Right atrium auricular region (tissue), 2 donors: Measurements from ENCODE around the gene UBXN7. TPM values are rescaled to one million over a fixed set of nuclear protein-coding genes. Genes with fewer than 3 reads are reported as not detected.
"Not testable (repeated sequence)": the region's sequence is repeated elsewhere in the genome, so short reads cannot be mapped to it uniquely, and the experiment has no call there.

ENCODE experiments used
- DNase-seq: peaks from one replicate; pipeline ENCODE4 v3.0.0-alpha.2; 2019; ENCODE audit warnings: low spot score
- H3K27ac ChIP-seq, 2 donors: fragments of 200-600 bp; sonication (generic); 1 replicate in 1 of 2; 2 replicates in 1 of 2; pipeline ENCODE4 v1.5.1; 2016 to 2019
- H3K27me3 ChIP-seq, 2 donors: fragments of 200-600 bp; sonication (generic); one replicate each; pipeline versions ENCODE4 v1.5.1 to v1.6.0; 2017 to 2019
- H3K36me3 ChIP-seq: fragments of 200-600 bp; sonication (generic); one replicate; pipeline ENCODE4 v1.5.1; 2016
- H3K4me1 ChIP-seq, 2 donors: fragments of 200-600 bp; sonication (generic); one replicate each; pipeline versions ENCODE4 v1.5.1 to v1.6.0; 2017 to 2019
- H3K4me3 ChIP-seq, 2 donors: fragments of 200-600 bp; sonication (generic); 1 replicate in 1 of 2; 2 replicates in 1 of 2; pipeline ENCODE4 v1.5.1; 2017 to 2019; ENCODE audit warnings: mild to moderate bottlenecking in 1 of 2, moderate library complexity in 1 of 2
- H3K9me3 ChIP-seq, 2 donors: fragments of 200-600 bp; sonication (generic); one replicate each; pipeline ENCODE4 v1.5.1; 2019
- CTCF ChIP-seq, 2 donors: fragments of 200-600 bp; sonication (generic); IDR thresholded peaks; one replicate each; pipeline ENCODE4 v1.5.1; 2019; ENCODE audit warnings: antibody characterized with exemption in 2 of 2
- total RNA-seq, 2 donors: library from RNA; depleted of rRNA; stranded (reverse); fragments of >200 nt; gene quantifications; one replicate each; pipeline ENCODE4 v1.1.0, GENCODE V29; 2016

Gene UBXN7
- total RNA-seq, 2 donors from 2014 or later = 10.5 to 13.3 TPM

GRCh38 chr3:196377321-196377720 is 54.9 kb downstream of the UBXN7 start:
- no peaks in the 10 kb centered on the region for H3K27me3 ChIP-seq
- H3K9me3 ChIP-seq = no peaks in the 10 kb centered on the region
- no peak for TF ChIP-seq CTCF (IDR thresholded peaks at IDR 0.05)
- H3K4me3 ChIP-seq = no peak overlapping the region
- H3K36me3 ChIP-seq = no peaks in the 10 kb centered on the region
- H3K4me1 ChIP-seq = no peaks in the 10 kb centered on the region
- no peak for DNase-seq
- H3K27ac ChIP-seq = no peak overlapping the region

- TF ChIP-seq CTCF (IDR thresholded peaks at IDR 0.05) = no peak
- Histone ChIP-seq H3K4me1 (no peaks in the 10 kb centered on the region), H3K9me3 (no peaks in the 10 kb centered on the region), H3K27me3 (no peaks in the 10 kb centered on the region), H3K27ac (no peak overlapping the region), H3K36me3 (peaks cover 36% of the 10 kb centered on the region), H3K4me3 (no peak overlapping the region)
- DNase-seq = no peak
These were observed 66.5 kb downstream of the UBXN7 start for GRCh38 chr3:196365736-196366135.

GRCh38 chr3:196360586-196360985 is 71.6 kb downstream of the UBXN7 start:
- Histone ChIP-seq H3K27ac (no peak overlapping the region), H3K27me3 (no peaks in the 10 kb centered on the region), H3K9me3 (no peaks in the 10 kb centered on the region), H3K4me1 (no peaks in the 10 kb centered on the region), H3K4me3 (no peak overlapping the region), H3K36me3 (peaks cover 64% of the 10 kb centered on the region)
- TF ChIP-seq CTCF (IDR thresholded peaks at IDR 0.05) = no peak
- no peak for DNase-seq

DNA sequence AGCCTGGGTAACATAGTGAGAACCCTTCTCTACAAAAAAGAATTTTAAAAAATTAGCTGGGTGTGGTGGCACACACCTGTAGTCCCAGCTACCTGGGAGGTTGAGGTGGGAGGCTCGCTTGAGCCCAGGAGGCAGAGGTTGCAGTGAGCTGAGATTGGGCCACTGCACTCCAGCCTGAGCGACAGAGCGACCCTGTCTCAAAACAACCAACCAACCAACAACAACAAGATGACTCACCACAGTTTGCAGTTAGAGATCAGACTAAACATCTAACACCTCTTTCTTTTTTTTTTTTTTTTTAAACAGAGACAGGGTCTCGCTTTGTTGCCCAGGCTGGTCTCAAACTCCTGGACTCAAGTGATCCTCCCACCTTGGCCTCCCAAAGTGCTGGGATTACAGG is 73.7 kb downstream of the UBXN7 start:
- H3K36me3 ChIP-seq = peaks cover 71% of the 10 kb centered on the region
- DNase-seq, H3K27me3 ChIP-seq, H3K4me3 ChIP-seq, H3K27ac ChIP-seq, H3K9me3 ChIP-seq, H3K4me1 ChIP-seq: not testable (repeated sequence)

DNA sequence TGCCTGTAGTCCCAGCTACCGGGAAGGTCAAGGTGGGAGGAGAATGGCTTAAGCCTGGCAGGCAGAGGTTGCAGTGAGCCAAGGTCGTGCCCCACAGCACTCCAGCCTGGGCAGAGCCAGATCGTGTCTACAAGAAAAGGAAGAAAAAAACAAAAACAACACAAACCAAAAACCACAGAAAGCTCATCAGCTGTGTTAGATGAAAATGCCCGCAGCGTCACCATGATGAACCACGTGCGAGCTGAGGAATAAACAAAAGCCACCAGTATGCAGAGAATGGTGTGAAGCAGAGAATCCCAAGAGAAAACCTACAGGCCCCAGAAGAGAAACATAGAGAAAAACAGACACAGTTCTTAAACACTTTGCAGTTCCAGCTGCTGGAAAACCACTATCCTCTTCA is 74.3 kb downstream of the UBXN7 start:
- peaks cover 76% of the 10 kb centered on the region for H3K36me3 ChIP-seq
- no peaks in the 10 kb centered on the region for H3K4me1 ChIP-seq
- no peak for TF ChIP-seq CTCF (IDR thresholded peaks at IDR 0.05)
- no peak for DNase-seq
- H3K27ac ChIP-seq = no peak overlapping the region
- H3K4me3 ChIP-seq = no peak overlapping the region
- H3K27me3 ChIP-seq = no peaks in the 10 kb centered on the region
- no peaks in the 10 kb centered on the region for H3K9me3 ChIP-seq

DNA sequence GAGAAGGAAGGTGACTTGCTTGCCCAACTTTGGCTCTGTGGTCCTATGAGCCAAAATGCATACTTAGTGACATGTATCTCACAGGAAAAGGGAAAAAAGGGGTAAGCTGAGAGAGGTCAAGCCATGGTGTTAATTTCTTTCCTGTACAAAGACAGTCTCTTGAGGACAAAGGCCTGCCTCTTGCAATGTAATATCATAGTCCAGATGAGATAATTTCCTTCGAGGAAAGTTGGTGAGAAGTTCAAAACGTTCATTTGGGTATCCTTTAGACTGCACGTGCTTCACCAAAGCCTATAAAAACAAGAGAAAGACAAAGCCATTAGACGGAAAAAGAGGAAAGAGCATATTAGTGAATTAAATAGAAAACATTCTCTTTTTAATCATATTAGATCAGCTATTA is 75.7 kb downstream of the UBXN7 start:
- H3K4me3 ChIP-seq = no peak overlapping the region
- no peak for TF ChIP-seq CTCF (IDR thresholded peaks at IDR 0.05)
- no peak overlapping the region for H3K27ac ChIP-seq
- H3K36me3 ChIP-seq = peaks cover 68% of the 10 kb centered on the region
- no peaks in the 10 kb centered on the region for H3K9me3 ChIP-seq
- no peak for DNase-seq
- H3K27me3 ChIP-seq = no peaks in the 10 kb centered on the region
- H3K4me1 ChIP-seq = no peaks in the 10 kb centered on the region
